HepG2 (cell line): ENCODE data around the gene NKD1. TPM values are rescaled to one million over a fixed set of nuclear protein-coding genes. Genes with fewer than 3 reads are reported as not detected.

Source experiments
- AKAP8 ChIP-seq: sonication (generic); formaldehyde crosslinking; IDR thresholded peaks from 2 replicates; pipeline ENCODE4 v1.5.1; 2020; ENCODE audit warnings: mild to moderate bottlenecking, missing genetic modification reagents
- ARID2 ChIP-seq: sonication (generic); formaldehyde crosslinking; IDR thresholded peaks from 2 replicates; pipeline ENCODE4 v1.8.1; 2022; ENCODE audit warnings: mild to moderate bottlenecking, missing genetic modification reagents, borderline replicate concordance
- CBX1 ChIP-seq: IDR thresholded peaks from one replicate; pipeline ENCODE4 v1.6.1; 2016; ENCODE audit warnings: antibody characterized with exemption, low read depth
- ELF4 ChIP-seq: sonication (generic); formaldehyde crosslinking; IDR thresholded peaks from 2 replicates; pipeline ENCODE4 v1.5.0; 2020; ENCODE audit warnings: missing genetic modification reagents, mild to moderate bottlenecking, moderate library complexity, borderline replicate concordance
- FOXC1 ChIP-seq: sonication (generic); formaldehyde crosslinking; IDR thresholded peaks from 2 replicates; pipeline ENCODE4 v1.8.0; 2022; ENCODE audit warnings: mild to moderate bottlenecking, missing genetic modification reagents, borderline replicate concordance
- GFI1 ChIP-seq: sonication (generic); formaldehyde crosslinking; IDR thresholded peaks from 2 replicates; pipeline ENCODE4 v1.5.0; 2020; ENCODE audit warnings: missing genetic modification reagents, mild to moderate bottlenecking, borderline replicate concordance
- IKZF1 ChIP-seq: fragments of 450-650 bp; IDR thresholded peaks from 2 replicates; pipeline ENCODE4 v1.7.1; 2016
- JDP2 ChIP-seq: sonication (generic); formaldehyde crosslinking; IDR thresholded peaks from 2 replicates; pipeline ENCODE4 v1.8.1; 2022; ENCODE audit warnings: missing genetic modification reagents, borderline replicate concordance
- MAX ChIP-seq: IDR thresholded peaks from 2 replicates; pipeline ENCODE4 v1.6.1; 2012; ENCODE audit warnings: inconsistent platforms
- MED13 ChIP-seq: sonication (generic); formaldehyde crosslinking; IDR thresholded peaks from 2 replicates; pipeline ENCODE4 v1.5.0; 2020; ENCODE audit warnings: missing genetic modification reagents
- NFATC3 ChIP-seq: sonication (generic); formaldehyde crosslinking; IDR thresholded peaks from 2 replicates; pipeline ENCODE4 v1.5.1; 2020; ENCODE audit warnings: mild to moderate bottlenecking, missing genetic modification reagents
- PBX2 ChIP-seq: IDR thresholded peaks from 2 replicates; pipeline ENCODE4 v1.6.1; 2016; ENCODE audit warnings: control low read depth
- POGZ ChIP-seq: sonication (generic); formaldehyde crosslinking; IDR thresholded peaks from 2 replicates; pipeline ENCODE4 v1.4.0; 2020; ENCODE audit warnings: mild to moderate bottlenecking, missing genetic modification reagents
- SALL2 ChIP-seq: sonication (generic); formaldehyde crosslinking; IDR thresholded peaks from 2 replicates; pipeline ENCODE4 v1.8.1; 2023; ENCODE audit warnings: mild to moderate bottlenecking, missing genetic modification reagents, inconsistent platforms
- TEAD3 ChIP-seq: optimal IDR thresholded peaks from 2 replicates; pipeline ENCODE3; 2016; ENCODE audit warnings: borderline replicate concordance
- THAP8 ChIP-seq: sonication (generic); formaldehyde crosslinking; IDR thresholded peaks from 2 replicates; pipeline ENCODE4 v1.5.1; 2020; ENCODE audit warnings: missing genetic modification reagents, mild to moderate bottlenecking, borderline replicate concordance
- YEATS4 ChIP-seq: sonication (generic); formaldehyde crosslinking; IDR thresholded peaks from 2 replicates; pipeline ENCODE4 v1.4.0; 2020; ENCODE audit warnings: missing genetic modification reagents, borderline replicate concordance
- ZBTB8A ChIP-seq: sonication (generic); formaldehyde crosslinking; IDR thresholded peaks from 2 replicates; pipeline ENCODE4 v1.4.0; 2020; ENCODE audit warnings: mild to moderate bottlenecking, low read depth, missing genetic modification reagents, borderline replicate concordance
- ZMAT5 ChIP-seq: sonication (generic); formaldehyde crosslinking; IDR thresholded peaks from 2 replicates; pipeline ENCODE4 v1.5.0; 2020; ENCODE audit warnings: mild to moderate bottlenecking, low read depth, missing genetic modification reagents, borderline replicate concordance
- ZNF10 ChIP-seq: sonication (generic); formaldehyde crosslinking; IDR thresholded peaks from 2 replicates; pipeline ENCODE4 v1.4.0; 2020; ENCODE audit warnings: mild to moderate bottlenecking, low read depth, missing genetic modification reagents, borderline replicate concordance
- ZNF205 ChIP-seq: IDR thresholded peaks from 2 replicates; pipeline ENCODE4 v1.6.1; 2018; ENCODE audit warnings: missing biosample characterization, missing genetic modification reagents
- ZNF280D ChIP-seq: sonication (generic); formaldehyde crosslinking; IDR thresholded peaks from 2 replicates; pipeline ENCODE4 v1.5.1; 2020; ENCODE audit warnings: mild to moderate bottlenecking, missing genetic modification reagents
- ZNF350 ChIP-seq: sonication (generic); formaldehyde crosslinking; IDR thresholded peaks from 2 replicates; pipeline ENCODE4 v1.4.0; 2020; ENCODE audit warnings: mild to moderate bottlenecking, low read depth, missing genetic modification reagents, borderline replicate concordance
- ZNF501 ChIP-seq: sonication (generic); formaldehyde crosslinking; IDR thresholded peaks from 2 replicates; pipeline ENCODE4 v1.5.1; 2020; ENCODE audit warnings: mild to moderate bottlenecking, moderate library complexity, missing genetic modification reagents
- ZNF564 ChIP-seq: sonication (generic); formaldehyde crosslinking; IDR thresholded peaks from 2 replicates; pipeline ENCODE4 v1.8.1; 2023; ENCODE audit warnings: mild to moderate bottlenecking, missing genetic modification reagents
- ZNF678 ChIP-seq: sonication (generic); formaldehyde crosslinking; IDR thresholded peaks from 2 replicates; pipeline ENCODE4 v1.4.0; 2020; ENCODE audit warnings: mild to moderate bottlenecking, missing genetic modification reagents
- polyA plus RNA-seq, 8 experiments: library from polyadenylated mRNA; depleted of rRNA in 3 of 8; stranded (reverse) in 7 of 8; unstranded in 1 of 8; fragments of >200 nt; fragmentation: Illumina TruSeq in 4 of 8; extraction: Trizol in 4 of 8; gene quantifications; 2 replicates each; pipeline versions ENCODE4 v1.2.1 to v1.2.3, GENCODE V29; 2011 to 2016; ENCODE audit warnings: low read depth in 4 of 8, missing spikeins in 1 of 8, mixed read lengths in 1 of 8; ENCODE audit not compliant: insufficient read depth in 1 of 8
- total RNA-seq, 5 experiments: library from RNA; depleted of rRNA; stranded (reverse); fragments of >200 nt; fragmentation: Illumina TruSeq; extraction: Trizol; gene quantifications; 2 replicates each; pipeline ENCODE4 v1.2.3, GENCODE V29; 2016; ENCODE audit warnings: low read depth in 1 of 5

The NKD1 gene
- total and polyA plus RNA-seq, 2 of the 13 experiments (the other 11 are each of a cell fraction or from before 2014, with no cell fraction given): 70.4 to 121 TPM

- TF ChIP-seq ZNF350 (CRISPR knock-in tag) (no peak), ZNF280D (CRISPR knock-in tag) (no peak), ELF4 (CRISPR knock-in tag) (no peak), POGZ (CRISPR knock-in tag) (no peak), PBX2 (CRISPR knock-in tag) (no peak), ZNF10 (CRISPR knock-in tag) (no peak), ZNF205 (CRISPR knock-in tag) (no peak), ZMAT5 (no peak), AKAP8 (CRISPR knock-in tag) (no peak), ZBTB8A (CRISPR knock-in tag) (no peak), YEATS4 (0 out of 2 replicates have a peak, but pooled peaks have one; percentile 12), ZNF501 (CRISPR knock-in tag) (no peak), MAX (no peak), GFI1 (no peak), MED13 (CRISPR knock-in tag) (no peak), ZNF678 (CRISPR knock-in tag) (no peak), CBX1 (no peak), SALL2 (CRISPR knock-in tag) (no peak), JDP2 (no peak), NFATC3 (CRISPR knock-in tag) (no peak), TEAD3 (CRISPR knock-in tag) (no peak), THAP8 (CRISPR knock-in tag) (no peak), ZNF564 (no peak), IKZF1 (no peak), FOXC1 (no peak), ARID2 (CRISPR knock-in tag) (no peak)
These were observed 8.1 kb upstream of the NKD1 start (continued) for GRCh38 chr16:50539822-50540710.
